GM18526 (cell line): ENCODE results near the gene IDUA.

Source experiments
- POLR2A ChIP-seq: IDR thresholded peaks from 3 replicates; pipeline ENCODE4 v1.6.1; 2011; ENCODE audit not compliant: insufficient read length; ENCODE audit errors: extremely low read depth

Gene IDUA

DNA sequence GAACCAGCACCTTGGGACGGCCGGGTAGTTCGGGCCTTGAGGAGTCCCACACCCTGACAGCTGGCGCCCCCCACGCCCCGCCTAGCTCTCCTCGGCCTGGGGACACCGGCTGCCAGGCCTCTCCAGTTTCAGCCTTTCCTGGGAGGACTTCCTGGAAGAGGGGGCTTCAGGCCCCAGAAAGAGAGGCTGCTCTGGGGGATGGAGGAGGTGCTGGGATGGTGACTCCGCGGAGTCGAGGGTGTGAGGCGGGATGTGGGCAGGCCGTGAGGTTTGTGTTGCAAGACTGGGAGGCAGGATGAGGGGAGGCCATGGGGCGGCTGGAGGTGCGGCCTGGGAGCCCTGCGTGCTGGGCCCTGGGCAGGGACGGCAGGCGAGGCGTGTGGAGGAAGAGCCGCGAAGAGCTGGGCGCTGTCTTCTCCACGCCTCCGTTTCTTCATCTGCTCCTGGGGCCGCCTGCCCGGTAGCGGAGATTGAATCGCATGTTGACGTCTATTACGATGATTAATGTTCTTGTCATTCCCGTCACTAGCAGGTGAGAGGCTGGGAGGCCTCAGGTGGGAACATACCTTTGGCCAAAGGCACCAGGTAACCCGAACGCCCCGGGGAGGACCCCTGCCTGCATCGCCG lies 23.7 kb downstream of the IDUA start:
- no peak for TF ChIP-seq POLR2A

DNA sequence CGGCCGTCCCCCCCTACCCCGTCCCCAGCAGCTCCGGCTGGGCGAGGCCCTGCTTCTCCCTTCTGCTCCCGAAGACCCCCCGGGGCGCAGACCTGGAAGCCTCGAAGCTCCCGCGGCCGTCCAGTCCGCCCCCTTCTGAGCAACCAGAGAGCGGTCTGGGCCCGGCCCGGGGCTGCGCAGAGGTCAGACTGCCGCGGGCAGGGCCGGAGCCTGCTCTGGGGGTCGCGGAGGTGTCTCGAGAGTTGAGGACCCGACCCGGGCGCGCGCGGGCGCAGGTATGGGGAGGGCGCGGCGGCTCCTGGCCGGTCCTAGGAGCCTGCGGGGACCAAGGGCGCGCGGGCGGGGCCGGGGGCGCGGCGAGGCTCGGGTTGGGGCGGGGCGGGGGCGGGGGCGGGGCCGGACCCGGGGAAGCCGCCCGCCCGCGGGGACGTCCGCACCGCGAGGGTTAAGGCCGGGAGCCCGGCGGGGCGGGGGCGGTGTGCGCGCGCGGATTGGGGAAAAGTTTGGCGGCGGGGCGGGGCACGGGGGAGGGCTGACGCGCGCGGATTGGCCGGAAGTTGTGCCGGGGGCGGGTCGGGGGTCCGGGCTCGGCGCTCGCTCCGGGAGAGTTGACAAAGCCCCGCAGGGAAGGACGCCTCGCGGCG lies 24.3 kb downstream of the IDUA start, which contains the start of gene FGFRL1:
Gene FGFRL1, plus strand, starts transcription at position 605 of the 644 bp plus-strand sequence. CDS start 860 bp downstream, outside the sequence.
- TF ChIP-seq POLR2A: no peak

DNA sequence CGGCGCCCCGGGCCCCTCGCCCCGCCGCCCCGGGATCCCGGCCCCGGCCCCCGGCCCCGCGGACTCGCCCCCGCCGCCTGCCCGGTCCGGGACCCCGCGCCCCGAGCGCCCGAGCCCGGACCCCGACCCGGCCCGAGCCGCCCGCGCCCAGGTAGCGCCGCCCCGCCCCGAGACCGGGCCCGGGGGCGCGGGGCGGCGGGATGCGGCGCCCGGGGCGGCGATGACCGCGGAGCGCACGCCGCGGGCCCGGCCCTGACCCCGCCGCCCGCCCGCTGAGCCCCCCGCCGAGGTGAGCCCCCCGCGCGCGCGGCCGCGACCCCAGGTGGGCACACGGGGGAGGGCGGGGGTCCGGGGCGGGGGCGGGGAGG lies 24.8 kb downstream of the IDUA start:
- no peak for TF ChIP-seq POLR2A

DNA sequence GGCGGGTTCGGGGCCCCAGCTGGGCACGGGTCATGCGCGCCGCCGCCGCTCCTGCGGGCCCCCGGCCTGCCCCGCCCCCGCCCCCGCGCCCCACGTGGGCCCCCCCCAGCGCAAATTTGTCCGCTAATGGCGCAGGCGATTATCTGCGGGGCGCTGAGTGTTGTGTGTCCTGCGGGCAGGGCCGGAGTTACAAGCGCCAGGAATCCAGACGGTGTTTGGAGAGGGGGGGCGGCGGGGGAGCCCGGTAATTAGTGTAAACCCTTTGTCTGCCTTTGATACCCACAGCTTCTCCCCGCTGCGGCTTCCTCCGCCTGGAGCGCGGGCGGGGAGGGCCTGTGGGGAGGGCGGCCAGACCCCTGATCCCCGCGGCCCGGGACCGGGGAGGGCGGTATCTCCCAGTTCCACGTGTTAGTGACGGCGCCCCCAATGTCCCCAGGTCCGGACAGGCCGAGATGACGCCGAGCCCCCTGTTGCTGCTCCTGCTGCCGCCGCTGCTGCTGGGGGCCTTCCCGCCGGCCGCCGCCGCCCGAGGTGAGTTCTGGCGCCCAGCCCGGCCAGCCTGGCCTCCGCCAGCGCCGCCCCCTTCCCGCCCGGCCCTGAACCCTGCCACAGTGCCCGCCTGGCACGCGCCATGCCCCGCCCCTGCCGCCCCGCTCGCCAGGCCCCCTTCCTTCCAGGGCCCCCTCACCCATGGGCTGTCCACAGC lies 25.3 kb downstream of the IDUA start:
- no peak for TF ChIP-seq POLR2A

DNA sequence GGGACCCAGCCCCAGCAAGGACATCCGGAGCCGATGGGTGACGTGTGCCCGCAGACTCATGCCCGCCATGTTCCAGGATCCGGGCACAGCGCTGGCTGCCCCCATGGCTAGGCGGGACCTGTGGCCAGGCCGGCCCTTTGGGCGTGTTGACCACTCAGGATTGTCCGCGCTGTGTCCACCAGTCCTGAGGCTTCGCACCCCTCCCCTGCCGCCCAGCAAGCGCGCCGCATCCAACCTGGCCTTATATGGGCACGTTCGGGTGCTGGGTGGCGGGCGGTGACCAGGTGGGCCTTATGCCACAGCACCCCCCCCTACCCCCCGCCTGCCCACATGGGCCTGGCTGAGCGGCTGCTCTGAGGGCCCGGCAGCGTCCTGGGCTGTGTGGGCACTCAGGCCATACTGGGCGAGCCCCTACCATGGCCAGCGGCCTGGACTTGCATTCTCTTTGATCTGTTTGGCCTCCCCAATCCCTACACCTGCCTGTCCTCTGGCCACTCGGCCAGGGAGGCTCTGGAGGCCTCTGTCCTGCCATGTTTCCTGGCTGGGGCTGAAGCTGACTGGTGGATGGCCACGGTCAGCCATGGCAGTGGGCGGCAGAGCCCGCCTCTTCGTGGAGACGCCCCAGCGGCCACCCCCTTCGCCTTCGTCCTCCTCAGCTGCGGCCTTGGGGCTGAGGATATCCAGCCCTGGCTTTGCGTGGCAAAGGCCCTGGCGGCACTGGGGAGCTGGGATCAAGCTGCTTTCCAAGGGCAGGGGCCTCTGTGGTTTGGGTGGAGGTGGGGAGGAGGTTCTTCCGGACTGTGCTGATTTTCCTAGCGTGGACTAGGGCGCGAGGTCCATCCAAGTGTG lies 26.6 kb downstream of the IDUA start:
- TF ChIP-seq POLR2A: no peak

- TF ChIP-seq POLR2A: no peak
Observed at GRCh38 chr4:1014291-1015167, 27.7 kb downstream of the IDUA start.

DNA sequence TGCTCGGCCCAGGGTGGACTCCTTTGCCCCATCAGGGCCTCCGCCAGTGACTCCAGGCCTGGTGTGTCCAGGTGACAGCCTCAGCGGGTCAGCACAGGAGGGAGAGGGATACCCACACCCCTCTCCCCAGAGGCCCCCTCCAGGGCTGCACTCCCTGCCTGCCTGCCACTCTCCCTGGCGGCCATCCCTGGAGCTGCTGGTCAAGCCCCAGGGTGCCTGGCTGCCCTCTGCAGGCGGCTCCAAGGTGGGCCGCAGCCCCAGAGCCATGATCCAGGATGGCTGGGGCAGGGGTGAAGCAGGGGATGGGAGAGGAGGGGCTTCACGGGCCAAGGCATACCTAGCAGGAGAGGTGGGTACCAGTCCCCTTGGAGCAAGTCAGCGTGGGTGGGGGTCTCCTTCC lies 28.3 kb downstream of the IDUA start:
- TF ChIP-seq POLR2A: no peak

DNA sequence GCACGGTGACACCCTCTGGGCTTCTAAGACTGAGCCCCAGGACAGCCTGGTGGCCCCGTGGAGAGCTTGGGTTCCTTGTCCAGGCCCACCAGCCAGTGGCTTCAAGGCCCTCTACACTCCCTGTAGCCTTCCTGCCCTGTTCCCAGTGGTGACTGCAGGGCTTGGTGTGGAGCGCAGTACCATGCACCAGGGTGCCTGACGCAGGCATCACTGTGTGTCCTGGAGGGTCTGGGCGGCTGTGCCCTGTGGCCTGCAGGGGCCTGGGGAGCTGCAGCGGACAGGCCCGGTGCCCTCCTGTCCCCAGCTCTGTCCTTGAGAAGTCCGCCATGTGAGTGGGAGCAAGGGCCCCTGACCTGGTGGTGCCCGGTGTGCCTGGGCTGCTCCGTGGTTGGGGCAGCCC lies 28.9 kb downstream of the IDUA start:
- no peak for TF ChIP-seq POLR2A

DNA sequence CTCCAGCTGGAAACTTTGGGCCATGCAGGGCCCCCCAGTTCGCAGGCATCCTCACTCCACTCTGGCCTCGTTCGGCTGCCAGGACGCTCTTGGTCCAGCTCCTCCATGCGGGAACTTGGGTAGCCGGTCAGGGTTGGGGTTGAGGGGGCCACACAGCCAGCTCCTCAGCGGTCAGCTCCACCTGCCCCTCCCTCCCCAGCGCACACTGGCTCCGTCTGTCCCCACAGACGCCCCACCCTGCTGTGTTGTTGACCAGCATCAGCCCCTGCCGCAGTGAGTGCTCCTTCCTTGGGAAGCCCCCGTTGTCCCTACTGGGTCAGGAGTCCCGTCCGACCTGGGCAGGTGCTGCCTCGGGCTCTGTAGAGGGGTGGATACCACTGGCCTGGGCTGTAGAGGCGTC lies 30.4 kb downstream of the IDUA start:
- no peak for TF ChIP-seq POLR2A

DNA sequence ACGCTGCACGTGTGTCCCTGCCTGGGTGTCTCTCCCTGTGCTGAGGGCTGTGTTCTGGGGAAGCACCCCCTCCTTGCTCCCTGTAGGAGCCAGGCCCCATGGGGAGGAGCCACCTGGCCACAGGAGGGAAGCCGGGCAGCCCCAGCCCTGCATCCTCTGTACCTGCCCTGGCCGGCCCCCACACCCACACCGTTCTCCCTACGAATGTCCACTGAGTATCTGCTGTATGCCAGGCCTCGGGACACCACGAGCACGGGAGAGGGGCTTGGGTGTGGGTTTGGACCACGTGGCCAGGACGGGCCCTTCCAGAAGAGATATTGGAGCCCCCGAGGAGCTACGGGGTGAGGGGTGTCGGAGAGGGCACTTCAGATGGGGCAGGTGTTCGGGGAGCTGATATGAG lies 30.9 kb downstream of the IDUA start:
- TF ChIP-seq POLR2A: no peak

DNA sequence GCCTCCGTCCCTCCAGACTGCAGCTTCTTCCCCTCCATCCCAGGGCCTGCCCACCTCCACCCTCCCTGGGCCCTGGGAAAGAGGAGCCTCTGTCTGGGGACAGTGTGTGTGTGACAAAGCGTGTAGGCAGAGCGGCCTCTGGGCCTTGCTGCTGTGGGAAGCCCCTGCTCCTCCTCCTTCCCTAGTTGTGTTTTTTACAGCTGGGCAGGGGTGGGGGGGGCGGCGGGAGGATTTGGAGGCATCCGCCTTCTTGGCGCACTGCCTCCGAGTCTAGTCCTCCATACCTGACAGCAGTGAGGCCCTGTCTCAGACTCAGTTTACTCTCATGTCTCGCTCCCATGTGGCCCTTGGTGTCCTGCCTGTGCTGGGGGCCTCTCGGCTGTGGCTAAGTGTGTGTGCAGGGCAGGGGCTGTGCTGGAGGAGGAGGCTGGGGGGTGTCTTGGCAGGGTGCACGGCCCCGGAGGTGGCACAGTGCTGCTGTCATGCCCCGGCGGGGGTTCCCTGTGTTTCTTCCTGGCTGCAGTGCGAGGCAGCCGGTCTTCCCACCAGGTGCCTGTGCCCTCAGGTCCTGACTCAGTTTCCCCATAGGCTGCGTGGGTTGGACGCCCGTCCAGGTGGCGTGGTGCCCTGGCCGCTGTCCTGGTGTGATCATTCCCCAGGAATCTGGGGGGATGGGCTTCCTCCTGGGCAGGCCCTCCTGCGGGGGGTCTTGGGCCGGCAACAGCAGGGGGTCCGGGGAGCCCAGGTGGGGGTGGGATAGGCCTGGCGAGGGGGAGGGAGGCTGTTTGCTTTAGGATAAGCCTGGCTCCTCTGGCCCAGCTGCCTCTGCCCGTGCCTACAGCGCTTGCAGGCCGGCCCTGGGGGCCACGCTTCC lies 31.5 kb downstream of the IDUA start:
- no peak for TF ChIP-seq POLR2A

- no peak for TF ChIP-seq POLR2A
Observed at GRCh38 chr4:1019320-1019719, 32.5 kb downstream of the IDUA start.

DNA sequence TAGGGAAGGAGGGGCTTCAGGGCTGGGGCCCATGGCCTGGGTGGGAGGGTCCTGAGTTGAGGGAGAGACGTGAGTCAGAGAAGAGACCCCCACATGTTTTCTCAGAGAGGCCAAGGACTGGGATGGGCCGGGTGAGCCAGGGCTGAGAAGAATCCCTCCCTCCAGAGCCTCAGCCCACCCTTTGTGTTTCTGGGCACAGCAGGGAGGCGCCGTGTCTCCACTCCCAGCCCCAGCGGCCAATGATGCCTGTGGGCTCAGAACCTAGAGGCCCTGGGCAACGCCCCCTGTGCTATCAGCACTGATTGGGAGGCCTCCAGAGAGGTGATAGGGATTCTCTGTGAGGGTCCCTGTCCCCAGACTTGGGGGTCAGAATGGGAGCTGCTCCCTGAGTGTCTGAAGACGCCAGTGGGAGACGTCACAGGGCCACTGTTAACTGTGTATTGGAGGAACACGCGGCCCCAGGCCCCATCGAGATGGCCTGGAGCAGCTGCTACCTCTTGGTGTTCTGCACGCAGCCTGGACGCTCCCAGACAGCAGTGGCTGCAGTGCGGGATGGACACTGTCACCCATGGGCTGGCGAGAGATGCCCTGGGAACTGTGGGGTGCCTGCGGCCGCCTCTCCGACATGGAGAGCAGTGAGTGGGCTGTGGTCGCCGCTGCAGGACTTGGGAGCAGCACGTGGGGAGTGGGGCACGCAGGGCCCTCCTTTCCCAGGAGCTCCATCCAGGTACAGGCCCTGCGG lies 33.1 kb downstream of the IDUA start:
- no peak for TF ChIP-seq POLR2A
